Parathyroid adenoma (tissue), 2 donors: ENCODE results near the gene SHISA6.

Experiments used
- H2AFZ ChIP-seq: fragments of 300-600 bp; sonication (generic); one replicate; pipeline ENCODE4 v1.7.0; 2017; ENCODE audit warnings: antibody characterized with exemption, mild to moderate bottlenecking
- H3K27ac ChIP-seq: fragments of 300-600 bp; sonication (generic); one replicate; pipeline ENCODE4 v1.7.0; 2017
- H3K27me3 ChIP-seq: fragments of 300-600 bp; sonication (generic); one replicate; pipeline ENCODE4 v1.7.0; 2017; ENCODE audit warnings: low read length; ENCODE audit not compliant: control insufficient read depth, insufficient read depth
- H3K36me3 ChIP-seq: fragments of 300-600 bp; sonication (generic); one replicate; pipeline ENCODE4 v1.7.0; 2017; ENCODE audit warnings: low read length; ENCODE audit not compliant: control insufficient read depth, insufficient read depth
- H3K4me1 ChIP-seq: fragments of 300-600 bp; sonication (generic); one replicate; pipeline ENCODE4 v1.7.0; 2017; ENCODE audit warnings: control low read depth
- H3K4me2 ChIP-seq: fragments of 300-600 bp; sonication (generic); one replicate; pipeline ENCODE4 v1.7.0; 2017; ENCODE audit warnings: low read length
- H3K4me3 ChIP-seq: fragments of 300-600 bp; sonication (generic); one replicate; pipeline ENCODE4 v1.7.0; 2017; ENCODE audit warnings: low read depth, low read length
- H3K79me2 ChIP-seq: fragments of 300-600 bp; sonication (generic); one replicate; pipeline ENCODE4 v1.7.0; 2017; ENCODE audit warnings: control low read depth
- H3K9ac ChIP-seq: fragments of 300-600 bp; sonication (generic); one replicate; pipeline ENCODE4 v1.7.0; 2017; ENCODE audit warnings: mild to moderate bottlenecking
- H3K9me3 ChIP-seq: fragments of 300-600 bp; sonication (generic); one replicate; pipeline ENCODE4 v1.7.0; 2017; ENCODE audit warnings: low read length; ENCODE audit not compliant: control insufficient read depth
- CTCF ChIP-seq: fragments of 300-600 bp; sonication (generic); IDR thresholded peaks from one replicate; pipeline ENCODE4 v1.7.0; 2017; ENCODE audit warnings: antibody characterized with exemption, mild to moderate bottlenecking
- donor health status: primary hyperparathyroidism.

SHISA6 gene

GRCh38 chr17:11302401-11303186, 61.6 kb downstream of the SHISA6 start:
- Histone ChIP-seq H3K79me2 (no peaks in the 10 kb centered on the region), H3K4me3 (no peak overlapping the region), H3K27ac (no peak overlapping the region), H3K27me3 (no peaks in the 10 kb centered on the region), H3K4me1 (no peaks in the 10 kb centered on the region), H3K36me3 (no peaks in the 10 kb centered on the region), H3K9me3 (no peaks in the 10 kb centered on the region), H2AFZ (no peak overlapping the region), H3K9ac (no peak overlapping the region), H3K4me2 (no peak overlapping the region)
- no peak for TF ChIP-seq CTCF

GRCh38 chr17:11303773-11304394, 62.9 kb downstream of the SHISA6 start:
- H3K79me2 ChIP-seq = no peaks in the 10 kb centered on the region
- no peaks in the 10 kb centered on the region for H3K9me3 ChIP-seq
- no peak overlapping the region for H2AFZ ChIP-seq
- no peaks in the 10 kb centered on the region for H3K27me3 ChIP-seq
- no peak overlapping the region for H3K9ac ChIP-seq
- H3K36me3 ChIP-seq = no peaks in the 10 kb centered on the region
- no peak overlapping the region for H3K4me3 ChIP-seq
- no peak overlapping the region for H3K4me2 ChIP-seq
- no peak overlapping the region for H3K27ac ChIP-seq
- no peaks in the 10 kb centered on the region for H3K4me1 ChIP-seq
- no peak for TF ChIP-seq CTCF

- Histone ChIP-seq H2AFZ (no peak overlapping the region), H3K9ac (no peak overlapping the region), H3K27me3 (no peaks in the 10 kb centered on the region), H3K4me1 (no peaks in the 10 kb centered on the region), H3K27ac (no peak overlapping the region), H3K9me3 (no peaks in the 10 kb centered on the region), H3K79me2 (no peaks in the 10 kb centered on the region), H3K36me3 (no peaks in the 10 kb centered on the region), H3K4me3 (no peak overlapping the region), H3K4me2 (no peak overlapping the region)
- no peak for TF ChIP-seq CTCF
Measured at GRCh38 chr17:11304568-11304967, 63.6 kb downstream of the SHISA6 start.

GRCh38 chr17:11305524-11305923, 64.5 kb downstream of the SHISA6 start:
- Histone ChIP-seq H3K9me3 (no peaks in the 10 kb centered on the region), H3K4me3 (no peak overlapping the region), H3K36me3 (no peaks in the 10 kb centered on the region), H3K79me2 (no peaks in the 10 kb centered on the region), H3K27ac (no peak overlapping the region), H2AFZ (no peak overlapping the region), H3K27me3 (no peaks in the 10 kb centered on the region), H3K4me1 (no peaks in the 10 kb centered on the region), H3K9ac (no peak overlapping the region), H3K4me2 (no peak overlapping the region)
- TF ChIP-seq CTCF = no peak
